GM18517 (cell line): ENCODE results near the gene RARB.

Source experiments
- ATAC-seq: cut with Tn5 transposase; IDR thresholded peaks from one replicate; pipeline ENCODE4 v1.9.1; 2021; ENCODE audit warnings: mild to moderate bottlenecking, moderate library complexity; ENCODE audit not compliant: unreplicated experiment

Gene RARB

DNA sequence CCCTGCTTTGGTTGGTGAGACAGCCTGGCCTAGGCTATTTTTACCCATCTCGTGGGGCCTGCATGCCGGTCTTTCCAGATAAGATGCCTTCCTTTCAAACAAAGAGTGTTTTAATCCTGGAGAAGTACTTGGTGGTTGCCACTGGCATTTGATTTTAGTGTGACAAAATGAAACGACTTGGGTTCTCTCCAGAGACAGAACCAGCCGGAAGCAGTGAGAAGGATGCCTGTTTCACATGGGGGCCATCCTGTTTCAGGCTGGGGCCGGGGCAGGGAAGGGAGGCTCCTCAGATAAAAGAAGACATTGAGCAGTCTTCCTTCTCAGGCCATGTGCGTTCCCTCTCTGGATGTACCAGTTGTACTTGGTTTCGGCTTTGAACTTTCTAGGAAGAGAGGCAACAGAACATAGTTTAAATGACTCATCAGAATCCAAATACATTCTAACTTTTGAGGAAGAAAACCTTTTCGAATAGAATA is 161.8 kb downstream of the RARB start:
- no peak for ATAC-seq

DNA sequence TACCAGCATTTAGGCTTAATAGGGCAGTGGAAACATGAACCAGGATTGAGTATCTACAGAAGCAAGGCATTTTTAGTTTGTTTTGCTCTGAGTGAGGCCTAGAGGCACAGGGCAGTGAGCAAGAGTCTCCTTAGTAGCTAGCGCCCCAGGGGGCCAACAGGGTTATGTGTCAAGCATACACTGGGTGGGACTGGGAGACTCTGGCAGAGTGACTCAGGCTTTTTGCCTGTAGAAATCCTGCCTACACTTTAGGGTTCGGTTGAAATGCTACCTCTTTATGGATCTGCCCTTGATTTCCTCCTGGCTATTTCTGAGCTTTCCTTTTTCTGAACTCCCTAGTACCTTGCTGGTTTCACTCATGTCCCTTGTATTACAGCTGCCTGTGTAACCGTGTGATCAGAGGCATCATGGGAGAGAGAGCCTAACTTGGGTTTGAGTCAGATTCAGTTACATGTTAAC is 164.5 kb downstream of the RARB start:
- no peak for ATAC-seq

GRCh38 chr3:25593001-25593400 is 164.9 kb downstream of the RARB start:
- ATAC-seq: no peak

DNA sequence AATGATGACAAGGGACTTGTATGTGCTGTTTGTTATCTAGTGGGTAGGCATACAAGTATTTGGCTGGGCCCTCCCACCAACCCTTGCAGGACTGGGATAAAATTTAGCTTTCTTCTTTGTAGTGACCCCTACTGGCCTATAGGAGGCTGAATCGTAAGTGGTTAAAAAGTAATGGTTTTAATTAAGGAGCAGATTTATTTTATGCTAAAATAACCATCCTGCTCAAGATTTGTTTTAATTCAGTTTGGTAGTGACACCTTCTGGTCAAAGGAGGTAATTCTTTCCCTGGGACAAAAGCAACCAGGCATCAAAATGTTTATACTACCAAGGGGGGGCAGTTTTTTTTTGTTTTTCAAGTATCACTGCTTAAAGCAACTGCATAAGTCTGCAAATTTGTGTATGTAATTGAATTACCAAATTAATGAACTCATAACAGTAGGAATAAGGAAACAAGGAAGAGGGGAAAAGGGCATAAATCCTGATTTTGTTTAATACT is 166.0 kb downstream of the RARB start:
- ATAC-seq: no peak

DNA sequence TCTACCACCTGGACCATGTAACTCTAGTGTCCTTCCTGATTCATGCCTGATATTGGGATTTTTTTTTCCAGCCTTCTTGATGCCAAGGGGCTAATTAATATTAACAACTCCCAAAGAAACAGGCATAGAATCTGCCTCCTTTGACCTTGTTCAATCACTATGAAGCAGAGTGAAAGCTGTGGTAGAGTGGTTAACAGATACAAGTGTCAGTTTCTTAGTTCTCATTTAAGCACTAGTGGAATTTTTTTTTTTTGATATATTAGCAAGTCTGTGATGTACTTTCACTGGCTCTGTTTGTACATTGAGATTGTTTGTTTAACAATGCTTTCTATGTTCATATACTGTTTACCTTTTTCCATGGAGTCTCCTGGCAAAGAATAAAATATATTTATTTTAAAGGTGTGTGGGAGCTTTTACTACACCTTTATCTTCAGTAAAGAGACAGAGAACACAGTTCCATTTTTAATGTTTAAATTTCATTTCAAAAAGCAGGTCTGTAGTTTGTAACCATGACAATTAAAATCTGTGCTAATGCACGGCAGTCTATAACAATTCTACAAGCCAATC is 169.6 kb downstream of the RARB start:
- ATAC-seq: no peak

- ATAC-seq: no peak
Measured at GRCh38 chr3:25603703-25604102, 175.6 kb downstream of the RARB start.

DNA sequence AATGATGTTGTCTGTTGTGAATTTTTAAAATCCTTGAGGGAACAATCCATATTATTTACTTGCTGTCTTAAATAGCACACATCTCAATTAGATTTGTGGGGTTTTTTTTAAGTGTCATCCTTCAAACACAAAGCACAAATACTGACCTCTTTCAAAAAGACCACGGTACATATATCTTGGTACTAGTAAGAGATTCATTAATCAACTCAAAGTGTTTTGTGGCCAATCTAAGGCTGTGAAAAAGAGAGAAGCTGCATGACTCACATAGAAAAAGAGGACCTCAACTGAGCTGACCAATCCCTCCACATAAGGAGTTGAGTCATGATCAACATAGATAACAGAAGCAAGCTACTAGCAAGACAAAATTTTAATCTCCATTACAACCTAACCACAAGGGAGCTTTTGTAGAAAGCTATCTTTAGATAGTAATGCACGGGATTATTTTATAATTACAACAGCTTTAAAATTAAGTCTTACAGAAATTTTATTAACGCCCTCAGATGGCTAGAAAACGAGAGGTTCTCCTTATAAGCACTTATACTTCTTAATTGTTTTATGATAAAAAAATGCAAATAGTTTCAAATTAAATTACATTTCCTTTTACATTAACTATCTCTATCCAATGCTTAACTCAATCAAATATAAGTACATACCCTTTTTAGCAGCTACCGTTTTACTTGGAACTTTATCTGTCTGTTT is 176.2 kb downstream of the RARB start:
- no peak for ATAC-seq

DNA sequence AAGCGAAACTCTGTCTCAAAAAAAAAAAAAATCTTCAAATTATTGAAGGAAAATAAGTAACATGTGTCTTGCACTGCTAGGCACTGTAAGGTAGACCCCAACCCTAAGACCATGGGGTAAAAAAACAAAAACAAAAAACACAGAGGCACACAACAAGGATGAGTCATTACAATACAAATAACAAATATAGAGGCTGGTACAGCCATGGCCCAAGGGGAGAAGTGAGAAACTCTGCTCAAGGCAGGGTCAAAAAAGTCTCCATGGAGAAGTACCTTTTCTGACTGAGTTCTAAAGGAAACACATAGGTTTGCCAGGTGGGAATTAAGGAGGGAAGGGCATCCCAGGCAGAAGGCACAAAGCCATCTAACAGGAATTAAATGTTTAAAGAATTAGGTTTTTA is 182.1 kb downstream of the RARB start:
- peak; percentile 68 for ATAC-seq

DNA sequence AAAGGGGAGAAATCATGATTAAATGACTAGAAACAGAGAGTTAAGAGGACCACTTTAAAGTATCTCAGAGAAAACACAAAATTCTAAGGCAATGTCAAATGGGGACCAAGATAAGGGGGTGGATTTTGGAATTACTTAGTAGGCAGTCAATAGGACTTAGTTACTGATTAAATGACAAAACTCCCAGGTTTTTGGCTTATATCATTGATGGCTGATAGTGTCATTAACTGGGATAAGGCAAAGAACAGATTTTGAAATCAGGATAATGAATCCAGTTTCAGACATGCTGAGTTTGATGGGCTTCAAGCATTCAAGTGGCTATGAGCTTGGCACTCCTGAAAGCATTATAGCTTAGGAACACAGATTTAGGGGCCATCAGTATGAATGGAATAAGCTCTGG is 182.7 kb downstream of the RARB start:
- ATAC-seq: no peak

GRCh38 chr3:25611193-25611592 is 183.1 kb downstream of the RARB start:
- ATAC-seq: no peak

DNA sequence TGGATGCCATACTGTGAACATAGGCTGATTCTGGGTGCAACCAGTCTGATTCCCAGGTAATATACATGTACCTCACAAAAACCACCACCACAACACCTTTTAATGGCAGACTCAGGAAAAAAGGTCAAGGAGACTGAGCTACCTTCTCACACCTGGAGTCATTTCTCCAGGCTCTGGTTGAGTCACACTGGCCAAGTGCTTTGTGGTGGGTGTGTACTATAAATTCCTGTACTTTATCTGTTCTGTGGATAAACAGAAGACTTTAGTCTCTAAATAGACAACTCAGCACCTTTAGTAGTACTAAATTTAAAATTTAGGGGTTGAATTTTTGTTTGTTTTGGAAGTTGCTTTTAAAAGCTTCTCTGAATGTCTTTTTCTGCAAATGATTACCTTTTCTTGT is 190.0 kb downstream of the RARB start:
- ATAC-seq: no peak

DNA sequence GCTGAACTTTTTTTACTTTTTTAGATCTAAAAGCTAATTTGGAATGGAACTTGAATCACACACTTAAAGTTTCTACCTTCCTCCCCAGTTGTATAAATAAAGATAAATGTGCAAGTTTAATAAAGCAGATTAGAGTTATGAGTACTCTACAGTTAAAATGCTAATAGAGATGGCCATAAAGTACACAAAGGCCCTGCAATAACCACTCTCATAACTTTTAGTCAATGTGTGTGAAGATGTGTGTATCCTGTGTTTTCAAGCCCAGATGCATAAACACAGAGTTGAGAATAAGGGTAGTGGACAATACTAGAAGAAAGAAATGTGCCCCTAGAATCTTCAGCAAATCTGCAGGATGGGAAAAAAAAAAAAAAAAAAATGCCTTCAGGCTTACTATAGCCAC is 191.3 kb downstream of the RARB start:
- no peak for ATAC-seq

DNA sequence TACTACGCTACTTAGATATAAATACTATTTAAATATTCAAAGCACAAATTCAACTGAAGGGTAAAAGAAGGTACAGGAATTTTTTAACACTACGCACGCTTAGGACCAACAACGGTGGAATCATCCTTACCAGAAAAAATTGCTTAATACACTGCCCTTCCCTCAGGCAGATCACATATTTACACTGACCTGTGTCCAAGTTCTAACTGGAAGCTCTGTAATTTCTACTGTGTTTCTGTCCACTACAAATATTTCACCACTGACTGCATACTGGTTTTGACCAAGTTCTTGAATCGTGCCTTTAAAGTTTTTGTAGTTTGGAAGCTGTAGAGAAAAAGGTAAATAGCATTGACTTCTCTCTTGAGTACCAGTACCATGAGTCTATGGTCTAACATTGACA is 192.4 kb downstream of the RARB start:
- ATAC-seq: no peak

DNA sequence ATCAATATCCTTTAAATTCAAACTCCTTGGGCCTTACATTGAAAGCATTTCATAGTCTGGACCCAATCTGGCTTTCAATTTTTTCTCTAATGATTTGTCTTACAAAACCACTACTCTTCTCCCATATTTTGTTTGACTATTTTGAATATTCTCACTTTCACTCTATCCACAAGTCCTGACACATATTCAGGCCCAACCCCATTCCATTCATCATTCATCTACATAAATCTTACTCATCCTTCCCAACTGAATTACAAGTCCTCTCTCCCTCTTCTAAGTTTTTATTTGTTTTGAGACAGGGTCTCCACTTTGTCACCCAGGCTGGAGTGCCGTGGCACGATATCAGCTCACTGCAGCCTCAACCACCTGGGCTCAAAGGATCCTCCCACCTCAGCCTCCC is 193.0 kb downstream of the RARB start:
- ATAC-seq: no peak

DNA sequence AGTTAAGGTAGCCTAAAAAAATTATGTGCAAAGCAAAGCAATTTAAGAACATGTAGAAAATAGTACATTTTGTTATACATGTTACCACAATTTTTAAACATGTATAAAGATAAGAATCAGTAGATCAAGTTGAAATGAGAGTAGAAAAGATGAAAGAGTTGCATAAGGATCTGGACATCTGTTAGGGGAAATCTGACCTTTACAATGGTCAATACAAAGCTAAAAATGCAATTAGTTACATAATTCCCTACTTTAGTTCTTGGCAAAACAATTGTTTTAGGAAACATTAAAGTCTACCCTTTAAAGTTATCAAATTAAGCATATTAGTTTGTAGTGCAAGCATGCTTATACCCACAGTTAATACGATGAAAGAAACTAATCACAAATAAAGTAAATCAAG is 203.9 kb downstream of the RARB start:
- no peak for ATAC-seq

- no peak for ATAC-seq
Measured at GRCh38 chr3:25633919-25634318, 205.9 kb downstream of the RARB start.

GRCh38 chr3:25635038-25635437 is 207.0 kb downstream of the RARB start:
- ATAC-seq: no peak
